ENCODE measurements around the gene CAVIN2. TPM values are rescaled to one million over a fixed set of nuclear protein-coding genes. Genes with fewer than 3 reads are reported as not detected.

Gene CAVIN2
- total RNA-seq, 4 donors from 2014 or later = 6.7 to 18.8 (median 10.0) TPM

DNA sequence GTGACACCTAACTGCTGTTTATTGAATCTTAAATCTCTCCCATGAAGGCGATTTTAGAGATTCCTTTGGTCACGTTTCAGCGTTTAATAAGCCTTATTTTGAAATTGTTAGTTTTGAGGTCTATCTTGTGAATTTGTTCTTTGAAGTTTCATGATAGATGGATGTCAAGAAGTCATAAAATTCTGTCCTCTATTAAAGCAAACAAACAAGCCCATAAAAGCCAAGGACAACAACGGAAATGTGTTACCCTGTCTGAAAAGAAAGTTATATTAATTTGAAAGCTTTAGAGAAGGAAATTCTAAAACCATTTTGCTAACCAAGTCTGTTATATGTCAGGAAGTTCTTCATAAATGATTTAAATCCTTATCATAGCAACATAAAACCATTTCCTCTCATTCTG is 7.0 kb upstream of the CAVIN2 start:
- DNase-seq (ENCODE audit: low spot score in 2 of 2) = no peak
- H3K4me3 ChIP-seq (ENCODE audit: low read depth, poor library complexity, severe bottlenecking) = no peak overlapping the region
- TF ChIP-seq, protein P1, sequence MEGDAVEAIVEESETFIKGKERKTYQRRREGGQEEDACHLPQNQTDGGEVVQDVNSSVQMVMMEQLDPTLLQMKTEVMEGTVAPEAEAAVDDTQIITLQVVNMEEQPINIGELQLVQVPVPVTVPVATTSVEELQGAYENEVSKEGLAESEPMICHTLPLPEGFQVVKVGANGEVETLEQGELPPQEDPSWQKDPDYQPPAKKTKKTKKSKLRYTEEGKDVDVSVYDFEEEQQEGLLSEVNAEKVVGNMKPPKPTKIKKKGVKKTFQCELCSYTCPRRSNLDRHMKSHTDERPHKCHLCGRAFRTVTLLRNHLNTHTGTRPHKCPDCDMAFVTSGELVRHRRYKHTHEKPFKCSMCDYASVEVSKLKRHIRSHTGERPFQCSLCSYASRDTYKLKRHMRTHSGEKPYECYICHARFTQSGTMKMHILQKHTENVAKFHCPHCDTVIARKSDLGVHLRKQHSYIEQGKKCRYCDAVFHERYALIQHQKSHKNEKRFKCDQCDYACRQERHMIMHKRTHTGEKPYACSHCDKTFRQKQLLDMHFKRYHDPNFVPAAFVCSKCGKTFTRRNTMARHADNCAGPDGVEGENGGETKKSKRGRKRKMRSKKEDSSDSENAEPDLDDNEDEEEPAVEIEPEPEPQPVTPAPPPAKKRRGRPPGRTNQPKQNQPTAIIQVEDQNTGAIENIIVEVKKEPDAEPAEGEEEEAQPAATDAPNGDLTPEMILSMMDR (IDR thresholded peaks at IDR 0.05) = no peak
- no peak for TF ChIP-seq POLR2A (IDR thresholded peaks at IDR 0.05)
- WGBS, 2 donors = 60 to 71% methylated on average over 4 of the region's 4 CpGs
- intact Hi-C loops (cut with DNase I; ENCODE audit: low total_unique reads) = no loop called here

DNA sequence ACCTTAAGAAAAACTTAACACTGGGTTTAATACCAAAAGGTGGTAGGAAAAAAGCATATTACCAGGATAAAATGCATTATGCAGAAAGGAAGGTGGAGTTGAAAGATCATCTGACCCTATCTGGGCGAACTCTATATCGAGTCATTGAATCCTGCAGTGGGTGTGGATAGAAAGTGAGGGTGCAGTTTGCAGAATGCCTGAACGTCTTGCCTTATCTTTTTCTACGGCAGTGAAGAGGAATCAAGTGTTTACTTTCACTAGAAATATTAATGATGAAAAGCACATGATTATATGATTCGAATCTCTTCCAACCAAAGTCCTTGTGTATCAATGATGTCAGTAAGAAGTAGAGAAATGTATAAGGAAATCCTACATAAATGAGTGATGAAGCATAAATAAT is 4.3 kb upstream of the CAVIN2 start:
- TF ChIP-seq, protein P1 (IDR thresholded peaks at IDR 0.05) = no peak
- no peak for TF ChIP-seq POLR2A (IDR thresholded peaks at IDR 0.05)
- DNase-seq (ENCODE audit: low spot score in 2 of 2) = no peak
- 90 to 94% methylated on average over 5 of the region's 5 CpGs for WGBS, 2 donors
- intact Hi-C loops (cut with DNase I; ENCODE audit: low total_unique reads) = no loop called here
- H3K4me3 ChIP-seq (ENCODE audit: low read depth, poor library complexity, severe bottlenecking) = no peak overlapping the region

- no peak for TF ChIP-seq POLR2A (IDR thresholded peaks at IDR 0.05)
- TF ChIP-seq, protein P1 (IDR thresholded peaks at IDR 0.05) = no peak
- no peak overlapping the region for H3K4me3 ChIP-seq (ENCODE audit: low read depth, poor library complexity, severe bottlenecking)
- no peak for DNase-seq (ENCODE audit: low spot score in 2 of 2)
- intact Hi-C loops (cut with DNase I; ENCODE audit: low total_unique reads) = no loop called here
- WGBS, 2 donors = 88 to 91% methylated on average over 7 of the region's 7 CpGs
These were observed 2.2 kb upstream of the CAVIN2 start for GRCh38 chr2:191848771-191849767.

DNA sequence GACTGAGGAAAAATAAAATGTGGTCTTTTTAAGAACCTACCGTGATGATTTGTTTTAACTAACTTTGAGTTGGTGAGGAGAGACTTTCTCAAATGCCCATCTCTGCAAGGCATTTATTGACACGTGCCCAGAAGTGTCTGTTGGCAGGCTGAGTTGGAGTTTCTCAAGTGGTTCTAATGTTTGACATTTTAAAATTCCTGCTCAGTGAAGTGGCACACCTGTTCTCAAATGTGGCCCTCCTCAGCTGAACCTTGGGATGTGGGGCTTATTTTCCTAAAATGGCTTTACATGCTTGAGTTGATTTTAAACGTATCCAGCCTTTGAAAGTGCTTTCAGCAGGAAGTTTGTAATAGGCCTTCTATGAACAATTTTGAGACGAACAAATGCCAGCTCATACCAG is 876 bp upstream of the CAVIN2 start:
- H3K4me3 ChIP-seq (ENCODE audit: low read depth, poor library complexity, severe bottlenecking) = no peak overlapping the region
- intact Hi-C loops (cut with DNase I; ENCODE audit: low total_unique reads) = no loop called here

DNA sequence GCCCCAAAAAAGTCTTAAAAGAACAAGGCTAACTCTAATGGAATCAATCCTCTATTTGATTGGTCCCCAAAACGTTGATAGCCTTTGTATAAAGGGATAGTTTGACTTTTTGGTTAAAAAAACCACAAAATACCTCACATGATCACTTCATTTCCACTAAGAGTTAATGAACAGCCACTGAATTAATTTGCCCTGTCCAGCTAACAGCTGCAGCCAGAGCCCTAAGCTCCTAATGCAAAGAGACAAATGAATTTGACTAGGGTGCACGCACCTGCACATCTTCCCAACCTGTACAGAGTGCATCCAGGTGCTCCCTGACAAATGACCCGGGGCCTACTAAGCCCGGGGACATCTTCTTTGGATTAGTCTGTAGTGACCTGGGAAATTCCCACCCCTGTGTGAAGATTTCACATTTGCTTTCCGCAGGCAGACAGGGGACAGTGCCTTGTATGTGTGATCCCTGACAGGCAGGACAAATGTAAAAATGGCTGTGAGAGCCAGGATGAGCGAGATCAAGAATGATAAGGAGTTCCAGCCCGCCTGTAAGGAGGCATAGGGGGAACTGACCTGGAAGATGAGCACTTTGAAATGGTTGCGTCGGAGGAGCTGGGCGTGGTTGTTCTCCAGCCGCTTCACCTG is 893 bp downstream of the CAVIN2 start:
- 66 to 73% methylated on average over 11 of the region's 11 CpGs for WGBS, 2 donors
- peak overlapping the region; percentile 23 for H3K4me3 ChIP-seq (ENCODE audit: low read depth, poor library complexity, severe bottlenecking)
- DNase-seq (ENCODE audit: low spot score in 2 of 2) = no peak
- intact Hi-C loops (cut with DNase I; ENCODE audit: low total_unique reads) = no loop called here
- TF ChIP-seq, protein P1 (IDR thresholded peaks at IDR 0.05) = no peak
- TF ChIP-seq POLR2A (IDR thresholded peaks at IDR 0.05) = no peak

More for the DNA sequence above, 876 bp upstream of the CAVIN2 start:
- WGBS, 2 donors = 47% methylated on average over 4 of the region's 4 CpGs
- DNase-seq (ENCODE audit: low spot score in 2 of 2) = no peak
- TF ChIP-seq, protein P1 (IDR thresholded peaks at IDR 0.05) = no peak
- no peak for TF ChIP-seq POLR2A (IDR thresholded peaks at IDR 0.05)
